CD14-positive monocyte (primary cell): ENCODE data around the gene KCNMB1. TPM values are rescaled to one million over a fixed set of nuclear protein-coding genes. Genes with fewer than 3 reads are reported as not detected.

ENCODE experiments used
- DNase-seq, 3 donors: peaks; one replicate each; pipeline ENCODE4 v3.0.0-alpha.2; 2011 to 2022
- H2AFZ ChIP-seq: 2 replicates; pipeline ENCODE4 v1.6.0; 2012; ENCODE audit warnings: mild to moderate bottlenecking, low read depth, low read length, inconsistent platforms; ENCODE audit not compliant: insufficient read depth, poor library complexity, severe bottlenecking
- H3K27ac ChIP-seq, 2 donors: 1 replicate in 1 of 2; 2 replicates in 1 of 2; pipeline ENCODE4 v1.5.1; 2012 to 2013; ENCODE audit warnings: low read length in 2 of 2, control low read depth in 1 of 2, inconsistent platforms in 1 of 2, low read depth in 1 of 2, mild to moderate bottlenecking in 1 of 2
- H3K27me3 ChIP-seq, 2 donors: one replicate each; pipeline versions ENCODE4 v1.6.0 to v1.6.1; 2011 to 2013; ENCODE audit warnings: low read length in 2 of 2; ENCODE audit not compliant: control insufficient read depth in 2 of 2, insufficient read depth in 2 of 2
- H3K36me3 ChIP-seq, 2 donors: replicated peaks in 1 of 2; 1 replicate in 1 of 2; 2 replicates in 1 of 2; pipeline versions ENCODE4 v1.5.1 to v1.6.1; 2012 to 2013; ENCODE audit warnings: low read length in 2 of 2, control low read depth in 1 of 2, inconsistent platforms in 1 of 2, mild to moderate bottlenecking in 1 of 2; ENCODE audit not compliant: insufficient read depth in 2 of 2, control insufficient read depth in 1 of 2
- H3K4me1 ChIP-seq, 2 donors: 1 replicate in 1 of 2; 2 replicates in 1 of 2; pipeline versions ENCODE4 v1.5.1 to v1.6.1; 2012 to 2013; ENCODE audit warnings: low read length in 2 of 2, control low read depth in 1 of 2, inconsistent platforms in 1 of 2, mild to moderate bottlenecking in 1 of 2, moderate library complexity in 1 of 2; ENCODE audit not compliant: insufficient read depth in 2 of 2, control insufficient read depth in 1 of 2
- H3K4me2 ChIP-seq: replicated peaks from 2 replicates; pipeline ENCODE3; 2012; ENCODE audit warnings: low read length, moderate library complexity, mild to moderate bottlenecking; ENCODE audit not compliant: poor library complexity, severe bottlenecking; ENCODE audit errors: extremely low read depth
- H3K4me3 ChIP-seq, 3 experiments: fragments of 200-600 bp in 1 of 3; sonication (generic) in 1 of 3; replicated peaks in 1 of 3; 1 replicate in 2 of 3; 2 replicates in 1 of 3; pipeline ENCODE4 v1.5.1; 2011 to 2013; ENCODE audit warnings: low read length in 3 of 3, mild to moderate bottlenecking in 3 of 3, control low read depth in 2 of 3, low read depth in 2 of 3, inconsistent platforms in 1 of 3, moderate library complexity in 1 of 3
- H3K79me2 ChIP-seq: 2 replicates; pipeline ENCODE4 v1.6.0; 2012; ENCODE audit warnings: mild to moderate bottlenecking, control low read depth, inconsistent platforms, low read length, moderate library complexity; ENCODE audit not compliant: insufficient read depth
- H3K9ac ChIP-seq: 2 replicates; pipeline ENCODE4 v1.6.0; 2017; ENCODE audit warnings: low read length, mild to moderate bottlenecking; ENCODE audit not compliant: insufficient read depth, poor library complexity, severe bottlenecking
- H3K9me3 ChIP-seq, 2 donors: replicated peaks in 1 of 2; 1 replicate in 1 of 2; 2 replicates in 1 of 2; pipeline versions ENCODE4 v1.5.1 to v1.6.1; 2012 to 2013; ENCODE audit warnings: low read length in 2 of 2, control low read depth in 1 of 2; ENCODE audit not compliant: control insufficient read depth in 1 of 2, insufficient read depth in 1 of 2
- H4K20me1 ChIP-seq: 2 replicates; pipeline ENCODE4 v1.6.0; 2012; ENCODE audit warnings: mild to moderate bottlenecking, low read length, control low read depth, moderate library complexity; ENCODE audit not compliant: insufficient read depth
- H3K27ac Mint-ChIP-seq, 7 donors: one replicate each; pipeline ENCODE4 v1.8.0; 2020; ENCODE audit warnings: mild to moderate bottlenecking in 7 of 7, mixed read lengths in 7 of 7, moderate library complexity in 6 of 7, inconsistent platforms in 2 of 7
- H3K27me3 Mint-ChIP-seq, 3 donors: one replicate each; pipeline ENCODE4 v1.8.0; 2021 to 2022; ENCODE audit warnings: low read depth in 3 of 3, mild to moderate bottlenecking in 3 of 3, mixed read lengths in 3 of 3, moderate library complexity in 3 of 3, inconsistent platforms in 1 of 3
- H3K36me3 Mint-ChIP-seq, 2 donors: one replicate each; pipeline ENCODE4 v1.8.0; 2020; ENCODE audit warnings: mixed read lengths in 2 of 2, inconsistent platforms in 1 of 2, mild to moderate bottlenecking in 1 of 2
- H3K4me1 Mint-ChIP-seq: one replicate; pipeline ENCODE4 v1.8.0; 2020; ENCODE audit warnings: mild to moderate bottlenecking, mixed read lengths
- H3K4me3 Mint-ChIP-seq, 2 donors: one replicate each; pipeline ENCODE4 v1.8.0; 2020; ENCODE audit warnings: mild to moderate bottlenecking in 2 of 2, mixed read lengths in 2 of 2, moderate library complexity in 1 of 2
- H3K9me3 Mint-ChIP-seq, 7 donors: one replicate each; pipeline ENCODE4 v1.8.0; 2020 to 2022; ENCODE audit warnings: mixed read lengths in 7 of 7, mild to moderate bottlenecking in 6 of 7, moderate library complexity in 6 of 7, inconsistent platforms in 2 of 7
- CTCF ChIP-seq: fragments of 200-600 bp; IDR thresholded peaks from one replicate; pipeline ENCODE4 v1.8.0; 2022; ENCODE audit warnings: antibody characterized with exemption, mild to moderate bottlenecking
- WGBS: methylation state at CpG from one replicate; pipeline ENCODE4 v1.1.5; 2013; ENCODE audit warnings: missing lambda C conversion rate; ENCODE audit not compliant: insufficient coverage; 5-methylcytosine and 5-hydroxymethylcytosine counted together
- intact Hi-C, 2 donors: fragments of 100-400 bp; cut with micrococcal nuclease; formaldehyde crosslinking; loops; one replicate each; pipeline versions ENCODE4 v1.15.0 to v1.15.1; 2023
- polyA plus RNA-seq, 3 donors: library from polyadenylated mRNA; depleted of rRNA in 1 of 3; unstranded in 2 of 3; stranded (reverse) in 1 of 3; fragments of 300-500 nt in 2 of 3; fragments of >200 nt in 1 of 3; fragmentation: Illumina TruSeq in 2 of 3; gene quantifications; 1 replicate in 2 of 3; 2 replicates in 1 of 3; pipeline ENCODE4 v1.2.3, GENCODE V29; 2012 to 2021

The KCNMB1 gene
- polyA plus RNA-seq, 3 donors = 0.79 to 20.8 (median 1.2) TPM

- peaks cover 19% of the 10 kb centered on the region for H3K4me1 Mint-ChIP-seq
- WGBS = 100% methylated on average over 4 of the region's 4 CpGs
Measured at GRCh38 chr5:170424629-170425028, 35.5 kb upstream of the KCNMB1 start.

GRCh38 chr5:170423692-170424091 lies 34.5 kb upstream of the KCNMB1 start:
- H3K4me3 ChIP-seq = no peak overlapping the region
- H3K4me1 ChIP-seq = no peaks in the 10 kb centered on the region
- no peaks in the 10 kb centered on the region for H3K36me3 ChIP-seq
- no peak overlapping the region for H3K4me2 ChIP-seq
- H3K27me3 Mint-ChIP-seq = peaks cover 1 to 3% (median 2%) of the 10 kb centered on the region in 3 donors
- WGBS = no CpG with 5 or more reads among the region's 7 CpGs
- H3K9me3 ChIP-seq = no peaks in the 10 kb centered on the region
- H3K27ac Mint-ChIP-seq = no peak overlapping the region
- H3K27ac ChIP-seq = no peak overlapping the region
- no peaks in the 10 kb centered on the region for H3K27me3 ChIP-seq
- H3K36me3 Mint-ChIP-seq = no peaks in the 10 kb centered on the region
- H3K79me2 ChIP-seq = no peaks in the 10 kb centered on the region
- no peak for TF ChIP-seq CTCF
- H4K20me1 ChIP-seq = no peaks in the 10 kb centered on the region
- DNase-seq = no peak
- H3K4me1 Mint-ChIP-seq = peaks cover 23% of the 10 kb centered on the region
- H3K9me3 Mint-ChIP-seq = no peaks in the 10 kb centered on the region
- no peak overlapping the region for H2AFZ ChIP-seq
- no peak overlapping the region for H3K4me3 Mint-ChIP-seq
- intact Hi-C loops = loop anchor here (2.0 to 5.0 kb wide), 2 partner anchors 156 to 199 kb away; no protein-coding TSS in a partner anchor
- H3K9ac ChIP-seq = no peak overlapping the region

More at GRCh38 chr5:170424629-170425028, 35.5 kb upstream of the KCNMB1 start:
- DNase-seq = no peak
- Histone ChIP-seq H3K79me2 (no peaks in the 10 kb centered on the region), H2AFZ (no peak overlapping the region), H3K4me2 (no peak overlapping the region), H3K4me1 (no peaks in the 10 kb centered on the region), H3K27me3 (no peaks in the 10 kb centered on the region), H3K9ac (no peak overlapping the region), H3K36me3 (no peaks in the 10 kb centered on the region), H3K4me3 (no peak overlapping the region), H3K9me3 (no peaks in the 10 kb centered on the region), H3K27ac (no peak overlapping the region), H4K20me1 (no peaks in the 10 kb centered on the region)
- Mint-ChIP-seq H3K27ac (no peak overlapping the region), H3K27me3 (peaks cover 1 to 3% (median 2%) of the 10 kb centered on the region in 3 donors), H3K36me3 (no peaks in the 10 kb centered on the region), H3K4me3 (no peak overlapping the region), H3K9me3 (no peaks in the 10 kb centered on the region)
- no peak for TF ChIP-seq CTCF
- intact Hi-C loops = loop anchor here (5.0 kb wide), 2 partner anchors 157 to 322 kb away; no protein-coding TSS in a partner anchor
